ENCODE results near the gene MAGEB3.

The MAGEB3 gene

GRCh38 chrX:30282527-30282926 lies 52.1 kb downstream of the MAGEB3 start:
- no peak for DNase-seq

- DNase-seq, result no peak
Measured at GRCh38 chrX:30283456-30284200, 53.2 kb downstream of the MAGEB3 start.
